GM19372 (cell line): ENCODE data around the gene KDM4F.
A peak's percentile ranks its signal among the peaks of the same experiment; 100 is the strongest.

ENCODE experiments used
- ATAC-seq: cut with Tn5 transposase; IDR thresholded peaks from one replicate; pipeline ENCODE4 v1.9.1; 2021; ENCODE audit warnings: mild to moderate bottlenecking, low read depth, moderate library complexity; ENCODE audit not compliant: unreplicated experiment

Gene KDM4F

DNA sequence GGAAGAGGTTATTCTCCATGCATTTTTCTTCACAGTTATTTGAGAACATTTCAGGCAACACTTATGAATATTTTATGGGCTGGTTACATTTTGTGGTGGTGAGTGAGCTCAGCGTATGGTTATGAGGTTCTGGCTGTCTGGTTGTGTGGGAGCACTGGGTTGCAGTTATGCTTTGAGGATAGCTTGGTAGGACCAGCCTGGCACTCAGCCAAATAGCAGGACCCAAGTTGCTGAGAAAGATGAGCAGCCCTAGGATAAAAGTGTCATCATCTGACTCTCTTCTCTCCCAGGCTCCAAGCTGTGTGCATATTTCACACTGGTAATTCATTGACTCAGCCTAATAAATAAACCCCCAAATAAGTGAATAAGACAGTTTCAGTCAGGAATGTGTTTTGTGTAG is 9.4 kb downstream of the KDM4F start:
- no peak for ATAC-seq

DNA sequence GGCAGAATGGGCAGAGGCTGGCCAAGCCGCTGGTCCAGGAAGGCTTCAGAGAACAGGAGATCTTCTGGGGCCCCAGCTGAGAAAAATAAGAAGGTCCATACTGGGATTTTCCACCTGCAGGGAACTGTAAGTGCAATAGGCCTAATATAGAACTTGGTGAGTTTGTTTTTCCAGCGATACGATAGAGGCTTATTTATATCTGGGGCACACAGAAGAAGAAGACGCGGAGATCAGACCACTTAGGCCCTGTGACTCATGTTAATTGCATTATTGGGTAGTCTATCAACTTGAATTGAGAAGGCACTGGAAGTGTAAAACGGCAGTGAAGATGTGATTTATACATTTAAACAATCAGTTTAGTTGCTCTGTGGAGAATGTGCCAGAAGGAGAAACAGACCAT is 9.8 kb downstream of the KDM4F start:
- no peak for ATAC-seq

DNA sequence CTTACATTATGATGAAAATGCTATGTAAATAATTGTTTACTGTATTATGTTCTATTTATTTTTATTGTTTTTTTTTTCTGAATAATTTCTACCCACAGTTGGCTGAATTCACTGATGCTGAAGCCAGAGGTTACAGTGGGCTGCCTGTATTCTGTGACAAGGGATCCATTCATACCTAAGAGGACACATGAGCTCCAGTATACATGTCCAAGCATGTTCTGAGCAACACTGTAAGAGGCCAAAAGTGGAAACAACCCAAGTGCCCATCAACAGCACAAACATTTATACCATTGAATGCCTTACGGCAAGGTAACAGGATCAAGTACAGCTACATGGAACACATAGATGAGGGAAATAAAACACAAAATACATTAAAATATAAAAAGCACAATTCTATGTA is 16.1 kb downstream of the KDM4F start:
- ATAC-seq = no peak

DNA sequence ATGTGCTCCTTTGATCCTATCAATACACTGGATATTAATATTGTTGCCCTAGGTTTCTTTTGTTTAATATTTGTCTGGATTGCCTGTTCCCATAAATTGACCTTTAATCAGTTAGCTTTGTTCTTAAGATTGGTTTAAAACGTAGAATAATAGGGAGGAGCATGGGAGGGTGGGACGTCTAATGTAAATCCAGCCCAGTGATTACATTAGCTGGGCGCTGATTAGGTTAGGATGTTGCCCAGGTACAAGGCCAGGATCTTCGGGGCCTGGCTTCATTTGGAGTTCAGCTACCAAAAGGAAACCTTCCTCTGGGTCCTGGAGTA is 17.5 kb downstream of the KDM4F start, which contains the start of gene SRSF8:
Gene SRSF8 (plus strand): TSS at position 204 of the 323 bp plus-strand sequence. CDS start 308 bp downstream, outside the sequence.
- ATAC-seq = peak; percentile 30

DNA sequence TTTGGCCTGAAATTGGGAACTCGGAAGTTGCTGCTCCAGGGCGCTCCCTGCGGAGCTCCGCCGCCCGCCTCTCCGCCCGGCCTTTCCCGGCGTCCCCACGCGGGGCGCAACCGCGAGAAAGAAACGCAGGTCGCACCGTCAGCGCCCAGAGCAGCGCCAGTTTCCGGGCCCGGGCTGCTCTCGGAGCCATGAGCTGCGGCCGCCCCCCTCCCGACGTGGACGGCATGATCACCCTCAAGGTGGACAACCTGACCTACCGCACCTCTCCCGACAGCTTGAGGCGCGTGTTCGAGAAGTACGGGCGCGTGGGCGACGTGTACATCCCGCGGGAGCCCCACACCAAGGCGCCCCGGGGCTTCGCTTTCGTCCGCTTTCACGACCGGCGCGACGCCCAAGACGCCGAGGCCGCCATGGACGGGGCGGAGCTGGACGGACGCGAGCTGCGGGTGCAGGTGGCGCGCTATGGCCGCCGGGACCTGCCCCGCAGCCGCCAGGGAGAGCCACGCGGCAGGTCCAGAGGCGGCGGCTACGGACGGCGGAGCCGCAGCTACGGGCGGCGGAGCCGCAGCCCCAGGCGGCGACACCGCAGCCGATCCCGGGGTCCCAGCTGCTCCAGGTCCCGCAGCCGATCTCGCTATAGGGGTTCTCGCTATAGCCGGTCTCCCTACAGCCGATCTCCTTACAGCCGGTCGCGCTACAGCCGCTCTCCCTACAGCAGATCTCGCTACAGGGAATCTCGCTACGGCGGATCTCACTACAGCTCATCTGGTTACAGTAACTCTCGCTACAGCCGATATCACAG is 18.0 kb downstream of the KDM4F start:
- ATAC-seq = peak; percentile 49

DNA sequence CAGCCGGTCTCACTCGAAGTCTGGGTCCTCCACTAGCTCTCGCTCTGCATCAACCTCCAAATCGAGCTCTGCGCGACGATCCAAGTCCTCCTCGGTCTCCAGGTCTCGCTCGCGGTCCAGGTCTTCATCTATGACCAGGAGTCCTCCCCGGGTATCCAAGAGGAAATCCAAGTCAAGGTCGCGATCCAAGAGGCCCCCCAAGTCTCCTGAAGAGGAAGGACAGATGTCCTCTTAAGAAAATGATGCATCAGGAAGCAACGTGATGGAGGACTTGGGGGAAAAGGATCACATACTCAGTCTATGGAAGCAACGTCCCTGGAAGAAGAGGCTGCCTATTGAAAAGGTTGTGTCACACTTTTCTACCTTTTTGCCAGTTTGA is 18.6 kb downstream of the KDM4F start:
- no peak for ATAC-seq

DNA sequence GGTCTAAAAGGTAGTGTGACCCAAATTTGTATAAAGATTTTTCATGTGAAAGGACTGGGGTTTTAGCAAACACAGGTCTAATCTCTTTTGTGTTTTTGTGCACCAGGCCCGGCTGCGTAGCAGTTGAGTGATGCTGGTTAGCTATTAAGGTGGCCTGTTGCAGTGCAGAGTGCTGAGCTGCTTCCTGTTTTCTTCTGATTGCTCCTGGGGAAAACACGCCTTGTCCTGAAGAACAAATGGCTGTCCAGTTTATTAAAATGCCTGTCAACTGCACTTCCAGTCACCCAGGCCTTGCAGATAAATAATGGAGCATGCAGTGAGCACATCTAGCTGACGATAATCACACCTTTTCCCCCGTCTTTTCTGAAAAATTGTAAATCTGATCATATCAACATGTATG is 19.3 kb downstream of the KDM4F start:
- ATAC-seq = peak; percentile 61

DNA sequence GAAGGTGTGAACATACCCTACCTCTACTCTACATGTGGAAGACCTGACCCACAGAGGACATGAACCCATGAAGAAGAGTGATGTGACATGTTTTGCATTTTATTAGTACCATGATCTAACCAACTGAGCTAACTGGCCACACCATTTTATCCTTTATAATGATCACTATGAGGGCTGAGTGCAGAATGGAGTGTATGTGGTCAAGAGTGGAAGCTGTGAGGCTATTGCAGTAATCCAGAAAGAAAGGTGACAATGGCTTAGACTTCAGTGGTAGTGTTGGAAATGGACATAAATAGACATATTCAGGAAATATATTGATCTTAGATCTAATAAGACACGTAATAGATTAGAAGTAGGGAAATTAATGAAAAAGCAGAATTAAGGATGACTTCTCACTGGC is 21.2 kb downstream of the KDM4F start:
- no peak for ATAC-seq

DNA sequence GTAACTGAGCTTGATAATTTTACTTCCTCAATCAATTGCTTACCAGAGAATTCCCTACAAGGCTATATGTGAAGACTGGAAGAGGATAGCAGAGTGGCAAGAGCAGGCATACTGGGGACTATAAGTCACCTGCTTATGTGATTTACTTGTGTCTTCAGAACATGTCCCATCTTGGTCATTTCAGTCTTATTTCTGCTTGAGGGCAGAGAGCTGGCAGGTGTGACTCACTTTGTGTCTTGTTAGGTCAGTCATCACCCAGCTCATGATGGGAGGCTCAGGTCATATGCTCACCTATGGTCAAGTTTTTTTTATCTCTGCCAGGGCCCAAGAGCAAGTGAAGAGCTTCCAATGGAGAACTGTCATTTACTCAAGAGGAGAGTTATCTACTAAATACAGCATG is 23.7 kb downstream of the KDM4F start:
- ATAC-seq = no peak

DNA sequence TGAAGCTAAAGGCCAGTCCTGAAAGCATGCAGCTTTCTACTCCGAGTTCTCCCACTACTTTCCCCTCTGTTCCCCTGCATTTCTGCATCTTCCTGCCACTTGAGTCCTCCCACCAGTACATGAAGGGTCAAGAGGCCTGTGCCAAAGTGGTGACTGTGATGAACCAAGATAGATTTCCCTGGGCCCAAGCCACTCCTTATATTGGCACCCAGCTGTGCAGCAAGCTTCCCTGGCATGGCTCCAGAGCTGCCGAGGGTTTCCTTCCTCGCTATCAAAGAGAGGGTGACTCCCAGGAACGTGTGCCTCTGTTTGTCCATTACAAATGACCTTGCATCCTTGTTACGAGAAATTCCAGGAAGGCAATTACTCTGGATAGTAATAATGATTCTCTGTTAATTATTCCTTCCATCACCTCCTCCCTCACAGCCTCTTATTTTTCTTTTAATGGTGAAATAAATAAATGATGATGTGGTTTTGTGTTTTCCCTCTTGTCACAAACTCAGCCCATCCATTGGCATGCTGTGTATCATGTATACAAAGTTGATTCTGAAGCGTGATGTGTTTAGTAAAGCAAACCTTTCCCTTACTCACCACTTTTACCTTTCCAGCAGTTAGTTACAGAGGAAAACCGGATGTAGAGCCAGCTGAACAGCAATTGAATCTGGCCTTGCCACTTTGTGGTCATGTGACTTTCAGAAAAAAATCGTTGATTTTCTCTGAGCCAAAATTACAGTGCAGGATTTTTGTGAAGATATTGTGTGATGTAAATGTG is 25.8 kb downstream of the KDM4F start:
- ATAC-seq = no peak

DNA sequence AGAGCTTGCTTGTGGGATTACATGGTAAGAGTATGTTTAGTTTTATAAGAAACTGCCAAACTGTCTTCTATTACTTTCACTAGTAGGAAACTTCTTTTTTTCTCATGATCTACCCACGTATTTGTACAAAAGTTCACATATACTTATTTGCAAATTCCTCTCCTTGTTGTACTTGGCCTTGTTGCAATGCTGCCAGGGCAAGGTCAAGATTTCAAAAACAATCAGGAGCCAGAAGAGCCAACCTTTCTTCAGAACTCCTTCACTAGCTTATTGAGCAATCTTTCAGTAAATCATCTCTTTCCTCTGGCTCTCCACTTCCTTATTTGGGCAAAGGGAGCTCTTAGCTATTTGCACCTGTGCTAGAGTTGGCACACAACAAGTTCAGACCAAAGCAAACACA is 27.2 kb downstream of the KDM4F start:
- no peak for ATAC-seq

DNA sequence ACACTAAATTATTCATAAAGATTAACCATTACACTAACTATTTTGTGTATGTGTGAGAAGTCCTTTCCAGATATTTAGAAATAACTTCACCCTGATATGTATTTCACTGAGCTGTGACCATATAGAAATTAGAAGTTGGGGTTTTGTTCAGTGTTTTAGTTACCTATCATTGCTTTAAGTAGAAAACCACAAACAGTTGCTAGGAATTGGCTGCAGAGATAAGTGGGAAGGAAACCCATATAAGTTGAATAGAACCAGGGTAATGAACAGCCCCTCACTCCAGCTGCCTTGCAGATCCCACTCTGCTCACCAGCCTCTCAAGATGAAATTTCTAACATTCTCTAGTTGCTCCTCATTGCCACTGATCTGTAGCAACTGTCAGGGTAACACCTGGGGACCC is 27.8 kb downstream of the KDM4F start:
- ATAC-seq = no peak

DNA sequence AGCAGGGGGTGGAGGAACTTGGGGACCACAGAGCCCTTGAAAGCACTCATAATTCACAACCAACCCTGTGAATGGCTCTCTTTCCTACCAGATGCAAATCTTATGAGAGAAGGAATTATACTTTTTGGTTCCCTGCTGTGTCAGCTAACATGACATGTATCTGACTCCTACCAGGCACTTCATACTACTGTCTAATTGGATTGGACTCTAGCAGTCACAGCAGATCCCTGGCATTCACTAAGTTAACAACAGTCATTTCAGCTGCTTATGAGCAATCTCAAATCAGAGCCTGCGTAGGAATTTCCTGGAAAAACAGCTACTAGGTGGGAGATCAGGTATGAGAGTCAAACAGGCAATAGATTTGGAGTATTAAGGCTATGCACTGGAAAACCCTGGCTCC is 29.3 kb downstream of the KDM4F start:
- ATAC-seq = no peak

DNA sequence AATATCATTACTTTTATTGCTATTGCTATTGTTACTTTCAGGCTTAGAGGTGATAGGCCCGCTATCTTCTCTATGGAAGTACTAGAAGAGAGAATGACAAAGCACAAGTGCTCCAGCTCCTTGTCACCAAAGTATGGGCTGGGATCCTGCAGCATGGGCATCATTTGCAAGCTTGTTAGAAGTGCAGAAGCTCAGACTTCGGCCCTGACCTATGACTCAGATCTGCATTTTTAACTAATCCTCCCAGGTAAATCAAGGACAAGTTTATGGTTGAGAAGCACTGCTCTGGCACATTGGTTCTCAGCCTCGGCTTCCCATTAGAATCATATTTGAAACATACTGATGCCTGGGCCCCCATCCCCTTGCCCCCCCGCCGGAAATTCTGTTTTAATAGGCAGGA is 31.8 kb downstream of the KDM4F start:
- ATAC-seq = no peak

DNA sequence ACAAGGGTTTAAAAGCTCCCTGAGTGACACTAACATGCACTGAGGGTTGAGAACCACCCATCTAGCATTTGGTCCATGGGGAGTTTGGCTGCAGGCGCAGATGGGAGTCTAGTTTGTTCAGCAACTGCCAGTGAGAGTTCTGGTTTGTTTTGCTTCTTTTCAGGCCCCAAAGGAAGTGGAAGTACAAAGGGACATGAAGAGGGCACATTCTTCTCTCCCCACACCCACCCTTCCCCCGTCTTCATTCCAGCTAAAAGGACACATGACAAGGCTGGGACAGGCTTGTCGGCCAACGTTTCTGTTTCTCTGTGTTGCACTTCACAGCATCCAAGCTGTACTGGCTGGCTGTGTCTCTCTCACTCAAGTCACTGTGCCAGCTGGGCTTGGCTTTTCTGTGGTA is 32.2 kb downstream of the KDM4F start:
- ATAC-seq = no peak

DNA sequence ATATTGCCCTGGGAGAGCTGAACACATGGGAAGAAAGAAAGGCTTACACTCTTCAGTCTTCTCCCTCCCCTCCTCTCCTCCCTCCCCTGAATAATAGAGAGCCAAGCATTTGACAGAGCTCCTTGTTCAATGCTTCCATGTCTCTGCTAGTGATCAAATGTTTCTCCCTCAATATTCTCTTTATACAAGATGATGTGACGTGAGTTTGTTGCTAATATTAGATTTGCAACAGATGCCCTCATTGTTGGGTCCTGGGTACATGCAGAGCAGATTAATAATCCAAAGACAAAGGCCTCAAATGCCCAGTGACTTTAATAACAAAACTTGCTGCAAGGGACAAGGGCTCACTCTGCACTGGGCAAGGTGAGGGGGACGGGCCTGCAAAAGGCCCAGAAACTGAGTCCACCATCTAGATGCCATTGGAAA is 33.4 kb downstream of the KDM4F start:
- no peak for ATAC-seq

DNA sequence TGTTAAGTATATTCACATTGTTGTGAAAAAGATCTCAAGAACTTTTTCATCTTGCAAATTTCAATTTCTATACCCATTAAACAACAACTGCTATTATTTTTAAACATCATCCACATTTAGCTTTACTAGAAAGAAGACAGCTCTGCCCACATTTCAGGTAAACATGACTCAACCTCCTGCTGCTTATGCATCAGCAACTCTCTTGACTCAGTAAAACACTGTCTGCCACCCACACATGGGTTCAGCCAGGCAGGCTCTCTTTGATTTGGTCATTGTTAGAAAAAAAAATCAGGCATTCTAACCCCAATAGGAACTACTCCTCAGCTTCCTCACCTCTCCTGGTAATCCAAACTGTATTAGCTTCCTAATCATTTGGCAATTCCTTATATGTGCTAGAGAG is 35.3 kb downstream of the KDM4F start:
- no peak for ATAC-seq

DNA sequence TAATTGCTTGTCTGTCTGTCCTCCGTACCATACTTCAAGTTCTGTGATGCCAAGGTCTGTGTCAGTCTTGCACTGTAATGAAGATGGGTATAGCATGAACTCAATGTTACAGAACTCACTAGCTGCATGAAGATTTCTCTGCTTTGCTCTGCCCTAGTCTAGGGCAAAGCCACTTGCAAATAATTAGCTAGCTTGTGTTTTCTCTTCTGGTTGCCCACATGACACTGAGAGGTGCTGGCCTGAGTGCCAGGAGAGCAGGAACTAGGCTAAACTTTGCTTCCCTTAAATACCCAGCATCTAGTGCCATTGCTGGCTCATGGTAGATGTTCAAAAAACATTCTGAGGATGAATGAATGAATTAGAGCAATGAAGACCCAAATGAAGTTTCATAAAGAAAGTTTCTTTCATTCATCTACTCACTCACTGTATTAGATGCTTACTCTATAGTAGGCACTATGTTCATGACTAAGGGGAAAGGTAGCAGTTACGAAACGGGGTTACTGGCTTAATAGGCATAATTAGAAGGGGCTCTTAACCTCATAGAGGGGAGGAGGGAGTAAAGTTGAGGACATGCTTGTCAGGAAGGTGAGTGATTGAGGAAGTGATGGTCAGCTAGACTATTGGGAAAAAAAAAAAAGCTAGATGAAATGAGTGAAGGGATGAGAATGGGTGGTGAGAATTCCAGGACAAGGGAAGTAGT is 36.0 kb downstream of the KDM4F start:
- ATAC-seq = no peak

DNA sequence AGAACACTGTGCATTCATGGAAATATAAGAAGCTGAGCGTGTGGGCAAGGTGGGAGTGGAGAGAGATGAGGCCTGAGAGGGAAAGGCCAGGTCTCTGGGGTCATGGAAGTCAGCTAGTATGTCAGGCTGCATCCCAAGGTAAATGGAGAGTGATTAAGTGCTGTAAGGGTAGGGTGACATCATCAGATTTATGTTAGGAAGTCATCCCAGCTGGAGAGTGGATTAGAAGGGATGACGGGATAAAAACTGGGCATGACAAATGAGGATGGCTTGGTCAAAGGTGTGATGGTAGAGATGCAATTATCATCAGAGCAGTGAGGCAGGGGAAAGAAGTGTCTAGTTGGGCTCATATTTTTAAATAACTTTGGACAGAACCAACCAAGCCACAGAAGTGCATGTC is 36.9 kb downstream of the KDM4F start:
- ATAC-seq = no peak

DNA sequence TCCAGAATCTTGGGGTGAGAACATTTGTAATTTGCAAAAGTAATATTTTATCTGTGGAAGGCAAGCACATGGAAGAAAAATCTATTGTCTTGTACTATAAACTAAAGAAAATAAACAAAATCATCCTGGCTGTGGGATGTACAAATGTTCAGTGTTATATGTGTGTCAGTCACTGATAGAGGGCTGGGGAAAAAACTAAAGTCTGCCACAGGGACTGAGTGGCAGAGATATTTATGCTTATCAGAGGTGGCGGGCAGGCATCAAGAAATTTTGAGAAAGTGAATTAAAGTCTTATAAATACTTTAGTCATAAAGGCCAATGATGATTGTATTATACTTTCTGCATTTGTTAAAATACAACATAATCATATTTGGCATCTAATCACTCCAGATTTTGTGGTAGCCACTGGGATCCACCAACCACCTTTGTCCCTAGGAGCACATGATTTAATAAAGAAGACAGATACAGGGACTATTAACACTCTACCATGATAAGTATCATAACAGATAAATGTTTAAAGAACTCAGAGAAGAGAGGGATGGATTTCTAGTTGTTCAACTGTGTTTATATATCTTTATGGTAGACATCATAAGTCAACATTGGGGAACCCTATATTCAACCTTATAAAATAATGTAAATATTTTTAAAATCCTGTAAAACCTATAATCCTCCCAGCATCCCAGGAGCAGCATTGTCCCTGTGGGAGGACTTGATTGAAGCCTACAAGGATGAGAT is 37.8 kb downstream of the KDM4F start:
- ATAC-seq = no peak
